ENCODE measurements around the gene UBXN1. TPM values are rescaled to one million over a fixed set of nuclear protein-coding genes. Genes with fewer than 3 reads are reported as not detected.
A peak's percentile ranks its signal among the peaks of the same experiment; 100 is the strongest.

UBXN1 gene
- polyA plus RNA-seq, 3 donors = 160 to 169 (median 161) TPM

GRCh38 chr11:62646825-62647608 is 31.9 kb downstream of the UBXN1 start:
- no peak for DNase-seq (ENCODE audit: low read depth in 3 of 3, low spot score in 2 of 3)

GRCh38 chr11:62645946-62646824 is 32.7 kb downstream of the UBXN1 start, which contains the start of gene GANAB:
Gene GANAB, minus strand, starts transcription at chr11:62646613. Its CDS starts 14 bp downstream, at chr11:62646599.
- DNase-seq (ENCODE audit: low read depth in 3 of 3, low spot score in 2 of 3) = peak; percentile 91 to 98 (median 93)

- DNase-seq (ENCODE audit: low read depth in 3 of 3, low spot score in 2 of 3) = no peak
Observed at GRCh38 chr11:62645671-62645945, 33.3 kb downstream of the UBXN1 start.

- DNase-seq (ENCODE audit: low read depth in 3 of 3, low spot score in 2 of 3) = no peak
Observed at GRCh38 chr11:62644220-62644619, 34.7 kb downstream of the UBXN1 start.

GRCh38 chr11:62632492-62632891 is 46.4 kb downstream of the UBXN1 start:
- no peak for DNase-seq (ENCODE audit: low read depth in 3 of 3, low spot score in 2 of 3)

GRCh38 chr11:62627713-62628112 is 51.2 kb downstream of the UBXN1 start:
- DNase-seq (ENCODE audit: low read depth in 3 of 3, low spot score in 2 of 3) = no peak

Other genes starting within 250 kb of the UBXN1 start
- 100 to 1,000 TPM; 204 to 222 (median 220) TPM for gene AHNAK, start 132.3 kb downstream of the UBXN1 start, polyA plus RNA-seq (ENCODE audit: insufficient read length in 3 of 3)
- gene EEF1G, start 105.2 kb downstream of the UBXN1 start, polyA plus RNA-seq (ENCODE audit: insufficient read length in 3 of 3) = 1,000 to 10,000 TPM; 2,168 to 2,372 (median 2,294) TPM
- gene TUT1, start 87.5 kb downstream of the UBXN1 start, polyA plus RNA-seq (ENCODE audit: insufficient read length in 3 of 3) = 10 to 100 TPM; 17.9 to 21.5 (median 19.0) TPM
- gene MTA2, start 77.2 kb downstream of the UBXN1 start, polyA plus RNA-seq (ENCODE audit: insufficient read length in 3 of 3) = 10 to 100 TPM; 90.2 to 96.7 (median 96.2) TPM
- gene EML3, start 66.3 kb downstream of the UBXN1 start, polyA plus RNA-seq (ENCODE audit: insufficient read length in 3 of 3) = 10 to 100 TPM; 24.4 to 32.6 (median 26.1) TPM
- gene ROM1, start 65.8 kb downstream of the UBXN1 start, polyA plus RNA-seq (ENCODE audit: insufficient read length in 3 of 3) = 1 to 10 TPM; 2.7 to 3.6 (median 3.6) TPM
- 10 to 100 TPM; 23.1 to 27.0 (median 25.0) TPM for gene B3GAT3, start 57.1 kb downstream of the UBXN1 start, polyA plus RNA-seq (ENCODE audit: insufficient read length in 3 of 3)
- gene GANAB, start 32.5 kb downstream of the UBXN1 start, polyA plus RNA-seq (ENCODE audit: insufficient read length in 3 of 3) = 100 to 1,000 TPM; 390 to 407 (median 396) TPM
- 10 to 100 TPM; 19.0 to 21.3 (median 19.4) TPM for gene INTS5, start 25.8 kb downstream of the UBXN1 start, polyA plus RNA-seq (ENCODE audit: insufficient read length in 3 of 3)
- gene C11orf98, start 13.9 kb downstream of the UBXN1 start, polyA plus RNA-seq (ENCODE audit: insufficient read length in 3 of 3) = 10 to 100 TPM; 47.0 to 57.9 (median 51.7) TPM
- 1 to 10 TPM; 3.9 to 5.6 (median 4.3) TPM for gene CSKMT, start 13.8 kb downstream of the UBXN1 start, polyA plus RNA-seq (ENCODE audit: insufficient read length in 3 of 3)
- 1 to 10 TPM; 6.6 to 8.4 (median 6.8) TPM for gene UQCC3, start 7.4 kb downstream of the UBXN1 start, polyA plus RNA-seq (ENCODE audit: insufficient read length in 3 of 3)
- 1 to 10 TPM; 5.4 to 8.2 (median 6.1) TPM for gene LBHD1, start 6.8 kb downstream of the UBXN1 start, polyA plus RNA-seq (ENCODE audit: insufficient read length in 3 of 3)
- gene LRRN4CL, start 10.5 kb upstream of the UBXN1 start, polyA plus RNA-seq (ENCODE audit: insufficient read length in 3 of 3) = under 1 TPM; 0.78 to 0.95 (median 0.85) TPM
- 10 to 100 TPM; 65.2 to 74.4 (median 71.1) TPM for gene BSCL2, start 28.4 kb upstream of the UBXN1 start, polyA plus RNA-seq (ENCODE audit: insufficient read length in 3 of 3)
- 1 to 10 TPM; 1.5 to 1.9 (median 1.7) TPM for gene GNG3, start 28.6 kb upstream of the UBXN1 start, polyA plus RNA-seq (ENCODE audit: insufficient read length in 3 of 3)
- 10 to 100 TPM; 78.7 to 83.8 (median 81.4) TPM for gene HNRNPUL2, start 48.4 kb upstream of the UBXN1 start, polyA plus RNA-seq (ENCODE audit: insufficient read length in 3 of 3)
- gene TTC9C, start 49.4 kb upstream of the UBXN1 start, polyA plus RNA-seq (ENCODE audit: insufficient read length in 3 of 3) = 10 to 100 TPM; 35.2 to 42.4 (median 38.0) TPM
- 1 to 10 TPM; 6.8 to 9.1 (median 7.0) TPM for gene ZBTB3, start 75.1 kb upstream of the UBXN1 start, polyA plus RNA-seq (ENCODE audit: insufficient read length in 3 of 3)
- gene POLR2G, start 82.5 kb upstream of the UBXN1 start, polyA plus RNA-seq (ENCODE audit: insufficient read length in 3 of 3) = 100 to 1,000 TPM; 173 to 180 (median 179) TPM
- 10 to 100 TPM; 27.9 to 30.9 (median 28.4) TPM for gene TAF6L, start 92.3 kb upstream of the UBXN1 start, polyA plus RNA-seq (ENCODE audit: insufficient read length in 3 of 3)
- 10 to 100 TPM; 66.4 to 71.6 (median 67.9) TPM for gene TMEM179B, start 108.3 kb upstream of the UBXN1 start, polyA plus RNA-seq (ENCODE audit: insufficient read length in 3 of 3)
- 10 to 100 TPM; 22.5 to 26.6 (median 26.3) TPM for gene TMEM223, start 112.9 kb upstream of the UBXN1 start, polyA plus RNA-seq (ENCODE audit: insufficient read length in 3 of 3)
- gene NXF1, start 126.4 kb upstream of the UBXN1 start, polyA plus RNA-seq (ENCODE audit: insufficient read length in 3 of 3) = 100 to 1,000 TPM; 107 to 140 (median 121) TPM
- gene STX5, start 153.0 kb upstream of the UBXN1 start, polyA plus RNA-seq (ENCODE audit: insufficient read length in 3 of 3) = 10 to 100 TPM; 50.3 to 54.5 (median 51.4) TPM
- under 1 TPM; 0.28 to 0.43 (median 0.33) TPM for gene TEX54, start 153.8 kb upstream of the UBXN1 start, polyA plus RNA-seq (ENCODE audit: insufficient read length in 3 of 3)
- gene WDR74, start 160.5 kb upstream of the UBXN1 start, polyA plus RNA-seq (ENCODE audit: insufficient read length in 3 of 3) = 10 to 100 TPM; 31.2 to 36.0 (median 33.7) TPM
- 100 to 1,000 TPM; 209 to 222 (median 211) TPM for gene SLC3A2, start 201.8 kb upstream of the UBXN1 start, polyA plus RNA-seq (ENCODE audit: insufficient read length in 3 of 3)
- gene CHRM1, start 242.3 kb upstream of the UBXN1 start, polyA plus RNA-seq (ENCODE audit: insufficient read length in 3 of 3) = under 1 TPM in 2 of 3 donors, not detected in 1; 0.04 to 0.15 TPM